GM13977 (cell line): ENCODE results near the gene ACOXL.
"Not testable (repeated sequence)": the region's sequence is repeated elsewhere in the genome, so short reads cannot be mapped to it uniquely, and the experiment has no call there.

Experiments
- DNase-seq: peaks from one replicate; pipeline ENCODE4 v3.0.0; 2012; ENCODE audit warnings: low spot score
- in situ Hi-C: fragments of 300-500 bp; cut with MboI; formaldehyde crosslinking; loops from one replicate; pipeline ENCODE4 v1.12.0; 2022; ENCODE audit warnings: low sequenced_read_pairs, low pct_unique_long_range_greater_than_20kb, mixed read lengths, inconsistent platforms; ENCODE audit not compliant: unreplicated experiment
- TF ChIP-seq, protein P1 (sequence below): IDR thresholded peaks from 2 replicates; pipeline ENCODE4 v1.5.1; 2012; ENCODE audit warnings: mild to moderate bottlenecking, control low read depth; ENCODE audit not compliant: insufficient read depth; ENCODE audit errors: extremely low read depth, missing control alignments

The ACOXL gene

DNA sequence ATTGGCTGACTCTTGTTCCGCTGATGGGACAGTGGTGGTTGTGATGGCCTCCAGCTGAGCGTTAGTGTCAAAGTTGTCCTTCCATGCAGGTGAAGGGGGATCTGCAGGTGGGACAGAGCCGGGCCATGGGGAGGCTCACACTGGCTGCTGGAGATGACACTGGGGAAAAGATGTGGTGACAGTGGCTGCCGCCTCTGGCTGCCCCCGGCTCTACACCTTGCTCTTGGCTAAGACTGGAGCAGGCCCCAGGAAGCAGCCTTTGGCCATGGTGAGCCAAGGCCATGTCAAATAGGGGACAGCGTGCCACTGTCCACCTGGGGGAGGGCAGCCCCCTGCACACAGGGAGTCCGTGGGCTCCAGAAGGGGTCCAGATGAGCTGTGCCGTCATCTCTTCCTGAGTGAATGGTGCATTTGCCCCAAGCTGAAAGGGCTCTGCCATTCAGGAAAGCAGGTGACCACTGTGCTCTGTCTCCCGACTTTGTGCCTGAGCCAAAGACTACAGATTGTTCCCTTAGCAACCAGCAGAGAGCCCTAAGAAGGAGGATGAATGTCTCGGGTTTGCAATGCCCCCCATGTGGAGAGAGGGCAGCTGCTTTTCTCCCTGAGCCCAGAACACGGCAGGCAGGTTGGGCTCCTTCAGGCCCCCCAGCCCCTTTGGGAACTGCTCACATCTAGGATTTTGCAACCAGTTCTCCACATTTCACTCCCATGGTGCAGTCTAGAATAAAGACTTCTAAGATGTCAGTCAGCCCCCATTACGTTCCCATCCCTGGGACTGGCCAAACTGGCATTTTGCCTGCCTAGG, 309.2 kb downstream of the ACOXL start:
- DNase-seq, result no peak
- TF ChIP-seq, protein P1, sequence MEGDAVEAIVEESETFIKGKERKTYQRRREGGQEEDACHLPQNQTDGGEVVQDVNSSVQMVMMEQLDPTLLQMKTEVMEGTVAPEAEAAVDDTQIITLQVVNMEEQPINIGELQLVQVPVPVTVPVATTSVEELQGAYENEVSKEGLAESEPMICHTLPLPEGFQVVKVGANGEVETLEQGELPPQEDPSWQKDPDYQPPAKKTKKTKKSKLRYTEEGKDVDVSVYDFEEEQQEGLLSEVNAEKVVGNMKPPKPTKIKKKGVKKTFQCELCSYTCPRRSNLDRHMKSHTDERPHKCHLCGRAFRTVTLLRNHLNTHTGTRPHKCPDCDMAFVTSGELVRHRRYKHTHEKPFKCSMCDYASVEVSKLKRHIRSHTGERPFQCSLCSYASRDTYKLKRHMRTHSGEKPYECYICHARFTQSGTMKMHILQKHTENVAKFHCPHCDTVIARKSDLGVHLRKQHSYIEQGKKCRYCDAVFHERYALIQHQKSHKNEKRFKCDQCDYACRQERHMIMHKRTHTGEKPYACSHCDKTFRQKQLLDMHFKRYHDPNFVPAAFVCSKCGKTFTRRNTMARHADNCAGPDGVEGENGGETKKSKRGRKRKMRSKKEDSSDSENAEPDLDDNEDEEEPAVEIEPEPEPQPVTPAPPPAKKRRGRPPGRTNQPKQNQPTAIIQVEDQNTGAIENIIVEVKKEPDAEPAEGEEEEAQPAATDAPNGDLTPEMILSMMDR, result no peak
- in situ Hi-C loops, result no loop called here

GRCh38 chr2:111042261-111042660, 309.9 kb downstream of the ACOXL start:
- in situ Hi-C loops, result no loop called here
- TF ChIP-seq, protein P1, result no peak
- DNase-seq, result no peak

DNA sequence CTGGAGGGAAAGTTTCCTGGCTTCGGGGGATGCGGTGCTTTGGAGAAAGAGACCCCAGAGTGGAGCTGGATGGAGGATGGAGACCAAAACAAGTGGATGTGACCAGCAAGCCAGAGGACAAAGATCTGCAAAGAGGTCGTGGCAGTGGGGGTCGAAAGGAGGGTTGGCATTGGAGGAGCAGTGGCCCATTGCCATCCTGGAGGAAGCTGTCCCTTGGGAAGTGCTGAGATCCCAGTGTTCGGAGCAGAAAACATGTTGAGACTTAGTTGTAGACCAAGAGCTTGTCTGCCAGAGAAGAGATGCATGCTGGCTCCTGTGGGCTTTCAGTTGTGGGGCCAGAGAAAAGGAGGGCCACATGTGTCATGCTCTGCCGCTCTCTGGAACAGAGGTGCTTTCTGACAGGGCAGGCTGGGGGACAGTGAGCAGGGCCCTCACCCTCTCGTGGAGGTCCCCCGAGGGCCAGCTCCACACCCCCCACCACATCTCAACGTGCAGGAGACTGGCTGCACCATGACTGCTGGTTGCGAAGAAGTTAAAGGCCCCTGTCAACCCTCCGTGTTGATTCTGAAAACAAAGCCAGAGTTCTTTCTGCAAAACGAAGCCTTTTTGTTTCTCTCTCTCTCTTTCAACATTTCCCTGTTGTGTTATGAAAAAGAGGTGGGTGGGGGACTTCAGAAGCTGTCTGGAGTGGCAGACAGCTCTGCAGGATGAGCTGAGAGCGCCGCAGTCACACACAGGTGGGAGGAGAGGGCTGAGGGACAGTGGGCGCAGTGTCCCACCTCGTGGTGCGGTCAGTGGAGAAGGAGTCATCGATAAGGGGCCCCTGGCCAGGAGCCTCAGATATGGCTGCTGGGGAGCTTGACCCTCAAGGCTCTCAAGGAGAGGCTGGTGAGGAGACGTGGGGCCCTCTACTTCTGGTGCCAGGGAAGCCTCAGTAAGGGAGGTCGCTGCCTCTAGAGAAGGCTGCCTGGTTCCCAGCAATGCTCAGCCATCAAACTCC, 310.7 kb downstream of the ACOXL start:
- in situ Hi-C loops, result no loop called here
- TF ChIP-seq, protein P1, result peak; percentile 11
- DNase-seq, result peak; percentile 45

DNA sequence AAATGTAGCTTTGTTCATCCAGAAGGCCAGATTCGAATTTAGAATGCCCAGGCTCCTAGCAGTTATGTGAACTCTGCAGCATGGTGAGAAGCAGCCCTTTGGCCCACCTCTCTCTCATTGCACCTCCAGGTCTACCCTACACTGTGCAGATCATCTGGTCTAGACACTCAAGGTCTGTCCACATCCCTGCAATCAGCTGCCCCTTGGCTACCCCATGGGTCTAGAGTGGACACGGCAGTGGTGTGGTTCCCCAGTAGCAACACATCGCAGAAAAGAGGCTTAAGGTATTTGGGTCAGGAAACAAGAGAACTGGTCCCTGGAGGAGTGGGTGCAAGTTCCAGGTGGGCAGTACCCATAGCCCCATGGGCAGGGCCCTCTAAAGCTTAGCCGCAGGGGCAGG, 311.7 kb downstream of the ACOXL start:
- in situ Hi-C loops, result no loop called here
- TF ChIP-seq, protein P1, result no peak
- no peak for DNase-seq

DNA sequence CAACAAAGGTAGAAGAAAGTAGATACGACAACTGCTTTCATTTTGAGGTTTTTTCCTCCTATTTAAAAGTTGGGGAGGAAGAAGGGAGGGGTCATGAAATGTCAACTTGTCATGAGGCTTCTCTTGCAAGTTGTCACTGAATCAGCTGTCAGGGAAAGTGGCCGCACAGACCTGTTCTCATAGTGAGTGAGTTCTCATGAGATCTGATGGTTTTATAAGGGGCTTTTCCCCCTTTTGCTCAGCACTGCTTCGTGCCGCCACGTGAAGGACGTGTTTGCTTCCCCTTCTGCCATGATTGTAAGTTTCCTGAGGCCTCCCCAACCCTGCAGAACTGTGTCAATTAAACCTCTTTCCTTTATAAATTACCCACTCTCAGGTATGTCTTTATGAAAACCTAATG, 312.9 kb downstream of the ACOXL start:
- in situ Hi-C loops, DNase-seq: not testable (repeated sequence)

GRCh38 chr2:111045771-111046444, 313.5 kb downstream of the ACOXL start:
- TF ChIP-seq, protein P1, result no peak
- in situ Hi-C loops, result no loop called here
- DNase-seq, result no peak
